Activated gamma-delta T cell treated with anti-CD3 and anti-CD28 coated beads, Interleukin-2, amount 50 U/mL, for 16 hours (primary cell): ENCODE data around the gene CDAN1.

Experiments
- DNase-seq: peaks from one replicate; pipeline ENCODE4 v3.0.0-alpha.2; 2020; ENCODE audit warnings: low read depth

The CDAN1 gene

DNA sequence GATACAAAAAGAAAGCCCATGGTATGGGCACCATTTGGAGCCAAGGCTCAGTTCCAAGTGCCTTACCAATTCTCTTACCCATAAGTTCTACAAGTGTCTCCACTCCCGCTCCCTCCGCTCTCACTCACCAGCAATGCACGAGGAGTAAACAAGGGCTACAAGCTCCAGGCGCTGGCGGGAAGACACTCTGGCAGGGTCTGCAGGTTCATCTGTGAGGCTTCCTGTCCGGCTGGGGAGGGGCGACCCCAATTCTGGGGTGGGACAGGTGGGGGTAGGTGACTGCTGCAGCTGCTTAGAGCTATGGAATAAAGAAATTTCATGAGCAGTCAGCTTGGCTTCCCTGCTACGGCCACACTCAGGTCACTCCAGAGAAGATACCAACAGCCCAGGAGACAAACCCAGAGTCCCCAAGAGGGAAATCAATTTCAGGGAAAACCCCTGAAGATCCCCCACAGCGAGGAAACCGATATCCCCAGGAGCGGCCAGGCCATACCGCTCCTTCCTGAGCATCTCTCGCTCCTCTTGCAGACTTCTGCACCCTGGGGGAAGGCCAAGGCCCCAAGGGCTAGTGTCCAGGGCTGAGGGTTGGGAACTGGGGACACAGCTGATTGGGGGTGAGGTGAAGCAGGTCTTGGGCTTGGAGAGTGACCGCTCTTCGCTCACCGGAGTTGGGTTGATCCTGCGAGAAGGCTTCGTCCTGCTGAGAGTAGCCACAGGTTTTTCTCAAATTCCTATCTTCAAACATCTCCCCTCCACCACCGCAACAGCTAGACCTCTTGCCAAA lies 1.4 kb downstream of the CDAN1 start:
- no peak for DNase-seq

- no peak for DNase-seq
Observed at GRCh38 chr15:42734076-42734672, 2.8 kb downstream of the CDAN1 start.

DNA sequence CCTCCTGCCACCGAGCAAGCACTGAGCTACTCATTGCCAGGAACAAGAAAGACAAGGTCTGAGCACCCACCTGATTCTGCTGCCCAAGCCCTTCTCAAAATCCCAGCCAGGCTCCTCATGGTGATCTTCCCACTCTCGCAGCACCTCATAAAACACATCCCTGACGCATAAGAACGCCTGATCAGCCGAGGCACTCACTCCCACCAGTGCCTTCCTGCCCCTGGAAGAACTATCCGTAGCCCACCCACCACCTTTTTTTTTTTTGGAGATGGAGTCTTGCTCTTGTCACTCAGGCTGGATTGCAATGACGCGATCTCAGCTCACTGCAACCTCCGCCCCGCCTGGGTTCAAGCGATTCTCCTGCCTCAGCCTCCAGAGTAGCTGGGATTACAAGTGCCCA lies 3.9 kb downstream of the CDAN1 start:
- DNase-seq, result no peak

- DNase-seq, result no peak
Observed at GRCh38 chr15:42732095-42732827, 4.7 kb downstream of the CDAN1 start.

GRCh38 chr15:42731461-42731860 lies 5.5 kb downstream of the CDAN1 start:
- DNase-seq, result no peak

DNA sequence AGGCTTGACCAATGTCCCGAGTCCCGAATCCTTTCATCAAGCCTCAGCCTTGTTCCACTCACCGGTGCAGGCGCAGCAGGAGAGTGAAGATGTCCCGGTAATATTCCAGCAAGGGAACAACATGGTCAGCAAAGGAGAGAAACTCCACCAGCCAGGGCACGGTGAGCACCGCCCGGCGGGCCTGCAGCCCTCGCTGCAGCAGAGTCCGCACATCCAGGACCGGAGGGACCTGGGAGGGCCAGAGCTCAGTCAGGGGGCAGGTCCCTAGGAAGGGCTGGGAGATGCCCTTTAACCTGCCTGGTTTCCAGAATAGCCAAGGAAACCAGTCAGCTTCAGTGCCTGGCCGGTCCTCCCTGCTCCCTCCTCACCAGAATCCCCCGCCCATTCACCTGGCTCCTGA lies 6.4 kb downstream of the CDAN1 start:
- DNase-seq, result no peak

GRCh38 chr15:42730135-42730534 lies 6.8 kb downstream of the CDAN1 start:
- no peak for DNase-seq

DNA sequence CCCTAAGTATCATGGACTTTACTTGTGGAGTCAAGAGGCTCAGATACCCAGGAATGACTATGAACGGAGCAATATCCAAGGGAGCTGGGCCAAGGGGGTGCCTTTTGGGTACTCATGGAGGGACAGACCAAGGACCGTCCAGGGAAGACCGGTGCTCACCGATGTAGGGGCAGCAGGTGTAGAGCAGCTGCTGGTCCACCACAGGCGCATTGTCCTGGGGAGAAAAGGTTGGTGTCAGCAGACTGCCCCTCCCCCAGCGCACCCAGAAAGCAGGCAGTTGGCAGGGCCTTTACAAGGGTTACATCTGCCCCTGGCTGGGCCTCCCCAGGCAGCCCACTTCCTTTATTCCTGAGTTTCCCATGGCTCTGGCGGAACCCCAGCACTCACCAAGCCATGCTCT lies 7.5 kb downstream of the CDAN1 start:
- no peak for DNase-seq

- DNase-seq, result no peak
Observed at GRCh38 chr15:42728972-42729371, 8.0 kb downstream of the CDAN1 start.

- DNase-seq, result no peak
Observed at GRCh38 chr15:42728560-42728959, 8.4 kb downstream of the CDAN1 start.

DNA sequence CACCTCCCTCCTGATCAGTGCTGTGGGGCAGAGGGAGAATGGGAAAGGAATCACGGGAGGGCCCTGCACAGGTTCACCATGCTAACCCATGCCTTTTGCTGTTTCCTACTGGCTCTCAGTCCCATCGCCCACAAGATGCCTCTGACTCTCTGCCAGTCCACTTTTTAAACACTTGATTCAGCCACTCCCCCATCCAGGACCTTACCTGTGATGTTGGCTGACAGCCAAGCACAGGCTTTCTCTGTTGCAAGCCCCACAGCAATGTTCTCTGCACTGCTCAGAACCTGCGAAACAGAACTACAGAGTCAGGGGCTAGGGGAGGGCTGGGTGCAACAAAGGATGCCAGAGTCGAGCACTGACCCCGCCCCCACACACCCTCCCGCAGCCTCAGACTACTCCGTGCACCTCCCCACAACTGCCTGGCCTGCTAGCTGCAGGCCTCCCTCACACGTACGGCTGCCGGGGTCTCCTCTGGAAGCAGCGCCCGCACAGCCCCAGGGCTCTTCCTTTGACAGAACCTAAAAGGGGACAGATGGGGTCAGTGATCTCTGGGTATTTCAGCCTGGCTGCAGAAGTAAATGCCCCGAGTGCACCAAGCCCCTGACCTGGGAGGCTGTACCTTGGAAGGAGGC lies 9.1 kb downstream of the CDAN1 start:
- DNase-seq, result no peak

- no peak for DNase-seq
Observed at GRCh38 chr15:42726114-42726513, 10.8 kb downstream of the CDAN1 start.

GRCh38 chr15:42725331-42725903 lies 11.5 kb downstream of the CDAN1 start:
- DNase-seq, result no peak

GRCh38 chr15:42724276-42724675 lies 12.7 kb downstream of the CDAN1 start:
- DNase-seq, result no peak

- no peak for DNase-seq
Observed at GRCh38 chr15:42723068-42723467, 13.9 kb downstream of the CDAN1 start.

GRCh38 chr15:42721916-42722315 lies 15.0 kb downstream of the CDAN1 start:
- DNase-seq, result no peak

DNA sequence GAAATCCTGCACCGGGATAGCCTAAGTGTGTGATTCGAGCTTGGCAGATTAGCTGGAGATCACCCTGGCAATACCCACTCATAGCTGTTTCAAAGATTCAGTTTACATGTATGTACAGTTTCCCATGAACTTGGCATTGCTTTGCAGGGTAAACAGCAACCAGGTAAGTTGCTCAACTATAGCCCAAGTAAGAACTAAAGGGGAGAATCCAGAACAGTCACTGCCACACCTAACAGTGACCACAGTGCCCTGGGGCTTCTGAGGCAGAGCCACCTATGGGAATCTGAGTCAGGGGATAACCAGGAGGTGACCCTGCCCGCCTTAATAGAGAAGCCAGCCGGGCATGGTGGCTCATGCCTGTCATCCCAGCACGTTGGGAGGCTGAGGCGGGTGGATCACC lies 15.9 kb downstream of the CDAN1 start:
- DNase-seq, result no peak

GRCh38 chr15:42720071-42720470 lies 16.9 kb downstream of the CDAN1 start:
- no peak for DNase-seq

GRCh38 chr15:42719043-42719442 lies 17.9 kb downstream of the CDAN1 start:
- no peak for DNase-seq

DNA sequence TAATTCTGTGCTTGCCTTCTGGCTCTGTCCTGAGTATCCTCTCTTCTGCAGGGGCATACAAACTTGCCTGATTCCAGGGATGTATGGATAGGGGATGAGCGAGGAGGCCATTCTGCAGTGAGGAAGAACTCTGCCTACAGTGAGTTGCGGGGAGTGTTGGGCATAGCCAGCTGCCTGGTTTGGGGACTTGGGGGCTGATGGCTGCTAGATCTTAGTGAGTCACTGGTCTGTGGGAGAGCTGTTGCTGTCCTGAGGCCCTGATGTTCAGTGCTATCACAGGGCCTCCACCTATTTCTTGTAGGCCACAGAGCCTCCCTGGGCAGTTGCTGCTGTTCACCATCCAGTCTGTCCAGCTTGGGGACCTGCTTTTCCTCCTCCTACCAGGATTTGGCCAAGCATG lies 20.3 kb downstream of the CDAN1 start:
- DNase-seq, result no peak

DNA sequence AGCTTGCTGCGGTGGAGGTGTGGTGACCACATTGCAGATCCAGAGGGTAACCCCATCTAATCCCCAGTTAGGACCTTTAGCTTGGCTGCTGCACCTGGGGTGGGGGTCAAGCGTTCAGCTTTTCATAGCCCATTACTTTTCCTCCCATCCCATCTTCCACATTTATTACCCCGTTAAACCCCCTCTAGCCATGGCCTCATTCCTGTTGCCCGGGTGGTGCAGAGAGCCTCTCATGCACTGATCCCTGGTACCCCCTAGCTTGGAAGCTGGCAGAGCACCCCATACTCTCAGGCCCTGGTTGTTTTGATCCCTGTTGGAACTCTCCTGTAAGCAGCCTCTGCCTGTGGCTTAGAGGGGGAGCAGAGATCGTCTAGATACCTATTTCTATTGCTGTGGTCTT lies 20.8 kb downstream of the CDAN1 start:
- no peak for DNase-seq

GRCh38 chr15:42712584-42712983 lies 24.3 kb downstream of the CDAN1 start:
- DNase-seq, result no peak
